ENCODE data around the gene SLC15A3.

SLC15A3 gene

GRCh38 chr11:60971520-60971919 lies 19.5 kb upstream of the SLC15A3 start, which contains the start of gene CD6:
Gene CD6 (plus strand): TSS chr11:60971680. CDS start chr11:60971866, 186 bp downstream.
- Histone ChIP-seq H3K4me1 (ENCODE audit: control insufficient read depth, insufficient read depth, low read length) (no peaks in the 10 kb centered on the region), H3K27ac (ENCODE audit: extremely low read depth, low read depth, low read length) (no peak within 1 kb of the TSS), H3K36me3 (ENCODE audit: control insufficient read depth in 2 of 2, insufficient read depth in 1 of 2, low read length in 2 of 2) (no peaks in the 10 kb centered on the region), H3K9me3 (ENCODE audit: control insufficient read depth, insufficient read depth, low read depth, low read length) (no peaks in the 10 kb centered on the region), H3K4me3 (ENCODE audit: low read depth, low read length) (no peak within 1 kb of the TSS)
- no peak for TF ChIP-seq HIC1 (tag by site-specific recombination; IDR thresholded peaks at IDR 0.05)
- POLR2A ChIA-PET: no interaction called here
- CTCF ChIA-PET: interaction anchor here (0.6 to 2.6 kb wide), 6 partner anchors 8 to 162 kb away, joined by 3 to 10 read pairs (median 3); no protein-coding TSS in a partner anchor

GRCh38 chr11:60970890-60971289 lies 18.9 kb upstream of the SLC15A3 start:
- Histone ChIP-seq H3K4me1 (ENCODE audit: control insufficient read depth, insufficient read depth, low read length) (no peaks in the 10 kb centered on the region), H3K27ac (ENCODE audit: extremely low read depth, low read depth, low read length) (no peak overlapping the region), H3K36me3 (ENCODE audit: control insufficient read depth in 2 of 2, insufficient read depth in 1 of 2, low read length in 2 of 2) (no peaks in the 10 kb centered on the region), H3K4me3 (ENCODE audit: low read depth, low read length) (no peak overlapping the region), H3K9me3 (ENCODE audit: control insufficient read depth, insufficient read depth, low read depth, low read length) (no peaks in the 10 kb centered on the region)
- POLR2A ChIA-PET: no interaction called here
- CTCF ChIA-PET: interaction anchor here (0.6 to 2.6 kb wide), 11 partner anchors 8 to 163 kb away, joined by 3 to 10 read pairs (median 4); no protein-coding TSS in a partner anchor
- TF ChIP-seq ZNF473 (tag by site-specific recombination; IDR thresholded peaks at IDR 0.05) (no peak), ZNF23 (tag by site-specific recombination; IDR thresholded peaks at IDR 0.05; ENCODE audit: borderline replicate concordance) (no peak), ZNF132 (tag by site-specific recombination; IDR thresholded peaks at IDR 0.05; ENCODE audit: borderline replicate concordance) (no peak), ZNF514 (tag by site-specific recombination; IDR thresholded peaks at IDR 0.05) (no peak), SP7 (tag by site-specific recombination; IDR thresholded peaks at IDR 0.05) (no peak), ZNF37A (tag by site-specific recombination; IDR thresholded peaks at IDR 0.05) (no peak), ZNF544 (tag by site-specific recombination; IDR thresholded peaks at IDR 0.05) (no peak), ZNF266 (tag by site-specific recombination; IDR thresholded peaks at IDR 0.05; ENCODE audit: low read depth) (no peak)

- H3K36me3 ChIP-seq (ENCODE audit: control insufficient read depth in 2 of 2, insufficient read depth in 1 of 2, low read length in 2 of 2): no peaks in the 10 kb centered on the region
- H3K27ac ChIP-seq (ENCODE audit: extremely low read depth, low read depth, low read length): no peak overlapping the region
- no peak overlapping the region for H3K4me3 ChIP-seq (ENCODE audit: low read depth, low read length)
- no peaks in the 10 kb centered on the region for H3K4me1 ChIP-seq (ENCODE audit: control insufficient read depth, insufficient read depth, low read length)
- TF ChIP-seq ZNF26 (tag by site-specific recombination; IDR thresholded peaks at IDR 0.05) (no peak), ZNF2 (tag by site-specific recombination; IDR thresholded peaks at IDR 0.05) (0 out of 2 replicates have a peak, but pooled peaks have one; percentile 23), CTCF (tag by site-specific recombination; IDR thresholded peaks at IDR 0.05) (peak; percentile 53), ZNF654 (tag by site-specific recombination; IDR thresholded peaks at IDR 0.05; ENCODE audit: low read depth) (peak; percentile 28)
- no peaks in the 10 kb centered on the region for H3K9me3 ChIP-seq (ENCODE audit: control insufficient read depth, insufficient read depth, low read depth, low read length)
- ChIA-PET POLR2A (interaction anchor here (0.7 kb wide), 1 partner anchor 68 kb away, joined by 3 read pairs; no protein-coding TSS in a partner anchor), CTCF (interaction anchor here (0.6 to 2.6 kb wide), 22 partner anchors 8 to 217 kb away, joined by 3 to 10 read pairs (median 4); no protein-coding TSS in a partner anchor)
Observed at GRCh38 chr11:60970369-60970774, 18.4 kb upstream of the SLC15A3 start.

Measured in HEK293 (cell line).